Neural cell (in vitro differentiated cells): ENCODE results near the gene BLNK.

Source experiments
- POLR2AphosphoS5 ChIP-seq: IDR thresholded peaks from 2 replicates; pipeline ENCODE4 v1.6.1; 2012
- SMC3 ChIP-seq: fragments of 450-650 bp; conservative IDR thresholded peaks from 2 replicates; pipeline ENCODE4 v1.6.1; 2014; ENCODE audit warnings: antibody characterized with exemption, mild to moderate bottlenecking, moderate library complexity; ENCODE audit not compliant: poor library complexity
- TF ChIP-seq, protein P1 (sequence below): fragments of 450-650 bp; IDR thresholded peaks from 2 replicates; pipeline ENCODE4 v1.5.1; 2014; ENCODE audit warnings: antibody characterized with exemption, mild to moderate bottlenecking, moderate library complexity; ENCODE audit not compliant: poor library complexity, severe bottlenecking

DNA sequence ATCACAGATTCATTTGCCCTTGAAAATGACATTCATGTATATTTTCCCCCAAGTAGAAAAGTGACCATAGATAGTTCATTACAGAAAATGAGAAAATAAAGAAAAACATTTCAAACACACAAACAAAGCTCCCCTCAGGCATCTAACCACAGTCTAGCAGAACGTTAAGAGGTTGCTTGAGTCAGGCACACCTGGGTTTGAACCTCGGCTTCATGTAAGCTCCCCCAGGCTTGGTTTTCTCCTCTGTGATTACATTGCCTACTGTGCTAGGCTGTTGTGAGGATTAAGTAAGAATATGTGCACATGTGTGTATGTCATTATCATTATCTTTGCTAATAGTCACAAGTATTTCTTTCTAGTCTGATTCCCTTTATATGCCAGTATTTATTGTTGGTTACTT is 42.0 kb upstream of the BLNK start:
- TF ChIP-seq, protein P1, sequence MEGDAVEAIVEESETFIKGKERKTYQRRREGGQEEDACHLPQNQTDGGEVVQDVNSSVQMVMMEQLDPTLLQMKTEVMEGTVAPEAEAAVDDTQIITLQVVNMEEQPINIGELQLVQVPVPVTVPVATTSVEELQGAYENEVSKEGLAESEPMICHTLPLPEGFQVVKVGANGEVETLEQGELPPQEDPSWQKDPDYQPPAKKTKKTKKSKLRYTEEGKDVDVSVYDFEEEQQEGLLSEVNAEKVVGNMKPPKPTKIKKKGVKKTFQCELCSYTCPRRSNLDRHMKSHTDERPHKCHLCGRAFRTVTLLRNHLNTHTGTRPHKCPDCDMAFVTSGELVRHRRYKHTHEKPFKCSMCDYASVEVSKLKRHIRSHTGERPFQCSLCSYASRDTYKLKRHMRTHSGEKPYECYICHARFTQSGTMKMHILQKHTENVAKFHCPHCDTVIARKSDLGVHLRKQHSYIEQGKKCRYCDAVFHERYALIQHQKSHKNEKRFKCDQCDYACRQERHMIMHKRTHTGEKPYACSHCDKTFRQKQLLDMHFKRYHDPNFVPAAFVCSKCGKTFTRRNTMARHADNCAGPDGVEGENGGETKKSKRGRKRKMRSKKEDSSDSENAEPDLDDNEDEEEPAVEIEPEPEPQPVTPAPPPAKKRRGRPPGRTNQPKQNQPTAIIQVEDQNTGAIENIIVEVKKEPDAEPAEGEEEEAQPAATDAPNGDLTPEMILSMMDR = no peak
- TF ChIP-seq POLR2AphosphoS5 (no peak), SMC3 (no peak)
